RCC 7860 (cell line): ENCODE measurements around the gene MRFAP1.
"Not testable (repeated sequence)": the region's sequence is repeated elsewhere in the genome, so short reads cannot be mapped to it uniquely, and the experiment has no call there.

Experiments used
- DNase-seq: peaks from one replicate; pipeline ENCODE4 v3.0.0-alpha.2; 2015; ENCODE audit warnings: low spot score
- FAIRE-seq: peaks from 2 replicates; lab custom pipeline; 2012; peaks lifted over from hg19 to GRCh38; lab: Jason Lieb, UNC

The MRFAP1 gene

DNA sequence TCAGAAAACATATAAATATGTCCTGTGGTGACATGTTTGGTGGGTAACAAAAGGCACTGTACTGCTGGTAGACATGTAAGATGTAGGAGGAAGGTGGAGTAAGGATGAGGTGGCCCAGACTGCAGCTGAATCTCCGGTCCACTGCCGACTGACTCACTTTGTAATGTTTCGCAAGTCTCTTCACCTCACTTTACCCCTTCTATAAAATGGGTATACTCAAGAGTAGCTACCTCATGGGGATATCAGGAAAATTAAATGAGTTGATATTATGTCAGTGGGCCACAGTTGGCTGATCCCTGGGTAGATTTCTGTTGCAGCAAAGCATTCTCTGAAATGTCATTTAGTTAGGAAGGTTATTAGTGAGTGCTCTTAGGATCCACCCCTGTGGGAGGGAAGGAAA, 22.1 kb downstream of the MRFAP1 start:
- no peak for FAIRE-seq
- no peak for DNase-seq

DNA sequence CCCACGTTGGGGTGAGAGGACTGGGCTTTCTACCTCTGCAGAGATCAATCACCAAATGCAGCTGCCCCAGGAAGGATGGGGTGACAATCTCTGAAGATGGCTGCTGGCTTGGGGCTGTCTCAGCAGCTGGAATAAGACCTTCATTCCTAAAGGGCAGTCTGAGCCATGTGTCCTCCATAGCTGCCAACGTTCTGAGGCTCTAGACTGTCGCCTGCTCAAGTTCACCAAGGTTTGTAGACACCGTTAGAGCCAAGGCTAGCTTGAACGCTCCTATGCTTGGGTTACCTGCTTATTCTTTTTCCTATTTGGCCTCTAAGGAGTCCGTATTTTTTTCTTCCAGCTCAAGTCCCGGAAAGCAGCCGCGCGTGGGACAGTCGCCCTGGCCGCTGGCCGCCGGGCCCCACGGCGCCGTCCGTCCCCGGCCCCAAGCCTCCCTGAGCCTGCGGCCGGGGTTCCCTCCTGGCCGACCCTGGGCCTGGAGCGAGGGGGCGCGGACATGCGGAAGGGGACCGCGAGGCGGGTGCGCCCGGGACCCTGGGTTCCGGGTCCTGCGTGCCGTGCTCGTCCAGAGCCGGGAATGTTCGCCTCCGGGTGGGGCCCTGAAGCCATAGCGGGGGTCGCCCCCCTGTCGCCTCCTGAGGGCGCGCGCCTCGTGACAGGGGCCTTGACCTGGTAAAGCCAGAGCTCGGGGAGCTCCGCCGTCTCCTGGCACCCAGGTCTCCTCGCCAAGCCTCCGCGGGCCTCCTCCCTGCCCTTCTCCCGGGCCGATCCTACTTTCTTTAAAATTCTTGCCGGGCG, 23.3 kb downstream of the MRFAP1 start:
- FAIRE-seq (no peak), DNase-seq (no peak)

DNA sequence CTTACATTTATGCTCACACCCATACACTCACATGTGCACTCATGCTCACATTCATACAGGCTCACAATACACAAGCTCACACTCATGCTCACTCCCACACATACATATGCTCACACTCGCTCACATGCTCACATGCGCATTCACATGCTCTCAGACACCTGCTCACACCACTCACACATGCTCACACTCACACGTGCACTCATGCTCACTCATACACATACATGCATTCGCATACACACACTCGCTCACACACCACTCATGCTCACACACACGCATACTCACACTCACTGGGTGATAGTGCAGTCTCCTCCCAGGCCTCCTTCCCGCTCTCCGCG, 24.8 kb downstream of the MRFAP1 start:
- no peak for DNase-seq
- no peak for FAIRE-seq

DNA sequence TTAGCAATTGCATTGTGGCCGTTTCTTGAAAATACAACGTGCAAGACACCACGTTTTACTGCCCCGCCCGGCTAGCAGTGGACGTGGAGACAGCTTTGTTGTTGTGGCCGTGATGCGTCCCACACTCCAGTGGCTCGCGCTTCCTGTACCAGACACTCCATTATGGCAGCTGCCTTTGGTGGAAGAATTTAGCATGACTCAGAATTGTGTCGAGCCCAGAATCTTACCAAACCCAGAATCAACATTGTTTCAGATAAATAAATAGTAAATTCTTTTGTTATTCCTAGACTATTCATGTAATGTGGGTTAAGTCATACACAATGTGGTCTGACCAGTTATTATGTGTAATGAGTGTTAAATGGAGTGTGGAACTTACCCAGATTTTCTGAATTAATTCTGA, 27.9 kb downstream of the MRFAP1 start:
- DNase-seq (peak; percentile 95), FAIRE-seq (peak; percentile 94)

DNA sequence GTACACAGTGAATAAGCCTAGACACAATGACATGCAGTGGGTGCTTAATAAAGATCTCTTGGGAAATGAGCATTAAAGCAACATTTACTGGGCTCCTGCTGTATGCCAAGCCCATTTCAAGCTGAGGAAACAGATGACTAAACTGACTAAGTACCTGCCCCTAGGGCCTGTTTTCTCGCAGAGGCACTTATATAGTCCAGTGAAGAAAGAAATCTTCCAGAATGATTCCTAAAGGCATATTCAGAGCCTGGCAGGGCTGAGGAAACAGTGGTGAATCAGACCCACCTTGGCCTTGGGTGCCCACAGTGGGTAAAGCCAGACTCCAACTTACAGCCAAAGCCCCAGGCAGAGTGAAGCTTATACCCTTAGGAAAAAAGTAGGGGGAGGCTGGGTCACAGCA, 31.2 kb downstream of the MRFAP1 start:
- no peak for FAIRE-seq
- DNase-seq = no peak

DNA sequence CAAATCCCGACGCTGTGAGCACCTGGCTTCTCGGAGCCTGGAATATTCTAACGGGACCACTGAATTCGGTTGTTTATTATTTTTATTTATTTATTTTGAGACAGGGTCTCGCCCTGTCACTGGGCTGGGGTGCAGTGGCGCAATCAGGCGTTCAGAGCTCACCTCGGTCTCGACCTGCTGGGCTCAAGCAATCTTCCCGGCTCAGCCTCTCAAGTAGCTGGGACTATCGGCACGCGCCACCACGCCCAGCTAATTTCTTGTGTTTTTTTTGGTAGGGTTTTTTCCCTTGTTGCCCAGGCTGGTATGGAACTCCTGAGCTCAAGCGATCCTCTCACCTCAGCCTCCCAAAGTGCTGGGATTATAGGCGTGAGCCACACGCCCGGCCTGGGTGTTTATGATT, 31.6 kb downstream of the MRFAP1 start:
- no peak for FAIRE-seq
- no peak for DNase-seq

DNA sequence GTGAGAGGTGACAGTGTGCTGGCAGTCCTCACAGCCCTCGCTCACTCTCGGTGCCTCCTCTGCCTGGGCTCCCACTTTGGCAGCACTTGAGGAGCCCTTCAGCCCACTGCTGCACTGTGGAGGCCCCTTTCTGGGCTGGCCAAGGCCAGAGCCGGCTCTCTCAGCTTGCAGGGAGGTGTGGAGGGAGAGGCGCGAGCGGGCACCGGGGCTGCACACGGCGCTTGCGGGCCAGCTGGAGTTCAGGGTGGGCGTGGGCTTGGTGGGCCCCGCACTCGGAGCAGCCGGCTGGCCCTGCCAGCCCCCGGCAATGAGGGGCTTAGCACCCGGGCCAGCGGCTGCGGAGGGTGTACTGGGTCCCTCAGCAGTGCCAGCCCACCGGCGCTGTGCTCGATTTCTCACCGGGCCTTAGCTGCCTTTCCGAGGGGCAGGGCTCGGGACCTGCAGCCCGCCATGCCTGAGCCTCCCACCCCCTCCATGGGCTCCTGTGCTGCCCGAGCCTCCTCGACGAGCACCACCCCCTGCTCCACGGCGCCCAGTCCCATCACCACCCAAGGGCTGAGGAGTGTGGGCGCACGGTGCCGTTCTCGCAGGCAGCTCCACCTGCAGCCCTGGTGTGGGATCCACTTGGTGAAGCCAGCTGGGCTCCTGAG, 32.2 kb downstream of the MRFAP1 start:
- FAIRE-seq, DNase-seq: not testable (repeated sequence)

DNA sequence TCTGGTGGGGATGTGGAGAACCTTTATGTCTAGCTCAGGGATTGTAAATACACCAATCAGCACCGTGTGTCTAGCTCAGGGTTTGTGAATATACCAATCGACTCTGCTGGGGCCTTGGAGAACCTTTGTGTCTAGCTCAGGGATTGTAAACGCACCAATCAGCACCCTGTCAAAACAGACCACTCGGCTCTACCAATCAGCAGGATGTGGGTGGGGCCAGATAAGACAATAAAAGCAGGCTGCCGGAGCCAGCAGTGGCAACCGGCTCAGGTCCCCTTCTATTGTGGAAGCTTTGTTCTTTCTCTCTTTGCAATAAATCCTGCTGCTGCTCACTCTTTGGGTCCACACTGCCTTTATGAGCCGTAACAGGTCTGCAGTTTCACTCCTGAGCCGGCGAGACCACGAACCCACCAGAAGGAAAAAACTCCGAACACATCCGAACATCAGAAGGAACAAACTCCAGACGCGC, 32.7 kb downstream of the MRFAP1 start:
- peak; percentile 44 for DNase-seq
- not testable (repeated sequence) for FAIRE-seq

DNA sequence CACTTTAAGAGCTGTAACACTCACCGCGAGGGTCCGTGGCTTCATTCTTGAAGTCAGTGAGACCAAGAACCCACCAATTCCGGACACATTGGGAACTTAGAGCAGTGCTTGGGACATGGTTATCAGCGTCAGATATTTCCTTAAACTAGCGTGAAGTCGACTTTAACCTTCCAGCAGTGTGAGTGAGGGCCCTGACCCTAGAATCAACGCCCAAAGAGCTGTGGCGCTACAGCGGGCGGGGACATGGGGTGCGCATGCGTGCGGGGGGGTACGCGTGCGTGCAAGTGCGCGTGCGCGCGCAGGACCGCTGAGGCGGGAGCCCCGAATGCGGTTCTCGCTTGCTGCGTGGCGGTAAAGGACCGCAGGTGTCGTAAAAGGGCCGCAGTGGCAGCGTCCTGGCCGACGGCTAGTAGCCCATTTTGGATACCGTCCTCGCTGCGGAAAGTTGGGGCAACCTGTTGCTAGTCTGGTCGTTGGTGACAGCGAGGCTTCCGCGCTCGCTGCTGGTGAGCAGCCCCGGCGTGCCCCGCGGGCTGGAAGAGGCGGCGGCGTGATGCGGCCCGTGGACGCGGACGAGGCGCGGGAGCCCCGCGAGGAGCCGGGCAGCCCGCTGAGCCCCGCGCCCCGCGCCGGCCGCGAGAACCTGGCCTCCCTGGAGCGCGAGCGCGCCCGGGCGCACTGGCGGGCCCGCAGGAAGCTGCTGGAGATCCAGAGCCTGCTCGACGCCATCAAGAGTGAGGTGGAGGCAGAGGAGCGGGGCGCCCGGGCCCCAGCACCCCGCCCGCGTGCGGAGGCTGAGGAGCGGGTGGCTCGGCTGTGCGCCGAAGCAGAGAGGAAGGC, 33.4 kb downstream of the MRFAP1 start:
- DNase-seq = peak; percentile 86
- FAIRE-seq = no peak

DNA sequence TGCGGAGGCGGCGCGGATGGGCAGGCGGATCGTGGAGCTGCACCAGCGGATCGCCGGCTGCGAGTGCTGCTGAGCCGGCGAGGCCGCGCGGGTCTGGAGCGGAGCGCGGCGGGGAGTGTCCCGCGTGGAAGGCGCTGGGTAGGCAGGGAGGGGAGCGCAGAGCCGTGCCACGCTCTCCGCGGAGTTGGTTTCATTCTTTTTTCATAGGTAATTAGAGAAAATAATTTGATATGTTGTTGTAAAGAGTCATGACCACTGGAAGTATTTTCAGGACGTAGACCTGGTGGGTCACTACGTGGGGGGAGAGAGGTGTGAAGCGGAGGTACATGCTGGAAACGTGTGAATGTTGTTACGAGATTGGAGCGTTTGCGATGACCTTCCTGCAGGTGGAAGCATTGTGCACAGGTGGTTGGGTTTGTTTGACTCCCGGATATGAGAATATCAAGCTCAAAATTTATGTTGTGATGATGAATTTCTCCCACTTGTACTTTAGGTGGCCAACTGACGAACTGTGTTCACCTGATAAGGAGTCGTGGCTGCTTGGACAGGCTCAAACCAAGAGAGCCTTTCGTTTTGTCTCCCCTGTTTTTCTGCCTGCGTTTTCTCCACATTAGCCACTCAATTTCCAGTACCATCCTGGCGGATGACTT, 34.1 kb downstream of the MRFAP1 start:
- FAIRE-seq = peak; percentile 25
- peak; percentile 58 for DNase-seq

DNA sequence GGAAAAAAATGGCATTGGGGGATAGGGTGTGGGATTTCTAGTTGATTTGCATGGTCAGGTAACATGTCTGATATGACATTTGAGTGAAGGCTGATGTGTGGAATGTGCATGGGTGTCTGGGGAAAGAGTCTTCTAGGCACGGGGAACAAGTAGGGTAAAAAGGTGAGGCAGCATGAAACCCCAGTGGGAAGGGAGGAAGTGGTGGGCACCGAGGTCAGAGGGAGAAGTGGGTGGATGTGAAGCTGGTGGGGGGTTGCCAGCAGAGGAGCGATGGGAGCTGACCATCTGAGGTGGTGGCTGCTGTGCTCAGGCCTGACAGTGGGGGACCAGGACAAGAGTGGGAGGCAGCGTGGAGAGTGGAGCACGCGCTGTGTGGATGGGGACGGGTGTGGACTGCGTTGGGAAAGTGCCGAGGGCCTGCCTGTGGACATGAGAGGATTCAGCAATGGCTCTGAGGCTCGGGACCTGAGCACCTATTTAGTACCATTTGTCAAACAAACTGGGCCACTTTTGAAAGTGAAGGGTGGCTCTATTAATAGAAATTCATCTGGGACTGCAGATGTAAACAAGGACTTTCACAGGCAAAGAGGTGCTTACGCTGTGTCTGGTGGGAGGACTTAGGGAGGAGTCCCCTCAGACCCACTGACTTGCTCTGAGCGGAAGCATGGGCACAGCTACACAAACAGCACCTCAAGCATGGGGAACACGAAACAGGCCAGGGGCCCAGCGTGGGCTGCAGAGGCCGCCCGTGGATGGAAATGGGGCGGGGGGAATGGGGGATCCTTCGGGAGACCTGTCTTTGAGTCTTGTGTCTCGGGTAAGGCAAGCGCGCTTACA, 36.5 kb downstream of the MRFAP1 start:
- DNase-seq (no peak), FAIRE-seq (no peak)

DNA sequence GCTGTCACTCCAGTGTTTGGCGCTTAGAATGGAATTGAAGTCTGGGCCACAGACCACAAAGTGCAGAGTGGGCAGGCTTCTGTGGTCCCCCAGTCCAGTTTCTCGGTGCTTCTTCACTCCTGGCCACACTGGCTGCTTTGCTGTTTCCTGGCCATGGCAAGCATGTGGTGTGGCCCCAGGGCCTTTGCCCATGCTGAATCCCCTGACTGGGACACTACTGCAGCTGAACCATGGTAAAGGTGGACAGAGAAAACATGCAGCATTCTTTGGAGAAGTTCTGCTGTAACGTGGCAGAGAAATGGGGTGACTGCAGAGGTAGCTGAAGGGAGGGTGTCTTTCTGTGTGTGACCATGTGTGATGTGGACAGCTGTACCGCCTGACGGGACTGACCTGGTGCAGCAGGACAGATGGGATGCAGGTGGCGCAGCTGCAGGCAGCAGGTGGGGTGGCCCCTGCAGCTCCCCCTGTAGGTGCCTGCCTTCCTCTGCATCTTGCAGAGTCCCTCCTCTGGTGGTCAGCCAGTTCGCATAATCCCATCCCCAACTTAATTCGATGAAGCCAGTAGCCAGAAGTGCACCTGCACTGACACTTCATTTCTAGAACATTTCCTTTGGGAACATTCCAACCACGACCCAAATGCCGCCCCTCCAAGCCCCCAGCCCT, 40.0 kb downstream of the MRFAP1 start:
- no peak for DNase-seq
- FAIRE-seq = no peak

DNA sequence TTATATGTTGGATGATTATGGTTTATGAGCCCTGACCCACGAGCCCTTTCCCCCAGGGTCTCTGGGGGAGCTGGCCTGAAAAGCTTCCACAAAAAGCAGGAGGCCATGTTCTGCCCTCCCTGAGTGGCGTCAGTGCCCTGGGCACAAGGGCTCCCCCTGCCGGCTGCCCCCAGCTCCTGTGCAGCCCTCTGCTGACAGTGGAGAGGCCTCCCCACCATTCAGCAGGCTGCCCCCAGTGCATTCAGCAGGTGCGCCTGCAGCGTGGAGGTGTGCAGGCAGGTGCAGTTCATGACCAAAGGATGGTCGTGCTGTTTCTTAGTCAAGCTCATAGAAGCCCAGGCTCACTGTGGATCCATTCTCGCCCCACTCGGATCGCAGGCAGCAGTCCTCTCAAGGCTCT, 40.7 kb downstream of the MRFAP1 start:
- no peak for FAIRE-seq
- no peak for DNase-seq

DNA sequence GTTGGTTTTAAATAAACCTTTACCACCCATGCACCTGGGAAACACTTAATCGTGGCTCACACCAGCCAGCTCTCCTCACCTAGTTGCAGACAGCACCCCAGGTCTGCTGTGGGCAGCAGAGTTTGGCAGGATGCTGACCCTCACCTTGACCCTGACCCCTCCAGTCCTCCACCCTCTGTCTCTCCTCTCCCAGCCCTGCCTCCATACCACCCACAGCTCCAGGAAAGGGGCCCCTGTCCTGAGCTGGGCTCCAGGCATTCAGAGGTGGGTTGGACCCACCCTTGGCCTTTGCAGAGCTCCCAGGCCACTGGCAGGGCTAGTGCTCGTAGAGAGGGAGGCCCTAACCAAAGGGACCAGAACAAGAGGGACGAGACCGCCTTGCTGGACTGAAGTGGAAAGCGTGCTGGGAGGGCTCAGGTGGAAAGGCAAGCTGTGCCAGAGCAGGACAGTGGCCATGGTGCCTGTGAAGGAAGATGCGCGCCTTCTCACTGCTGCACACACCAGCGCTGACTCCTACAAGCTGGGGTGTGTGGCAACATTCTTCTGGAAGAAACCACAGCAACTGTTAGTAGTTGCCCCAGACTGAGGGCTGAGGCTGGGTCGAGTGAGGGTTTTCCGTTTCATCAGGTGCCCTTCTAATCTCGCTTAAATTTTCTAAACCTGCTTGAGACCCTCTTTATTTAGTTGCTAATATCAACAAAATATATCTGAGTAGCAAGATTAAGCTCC, 42.5 kb downstream of the MRFAP1 start:
- FAIRE-seq = no peak
- no peak for DNase-seq

DNA sequence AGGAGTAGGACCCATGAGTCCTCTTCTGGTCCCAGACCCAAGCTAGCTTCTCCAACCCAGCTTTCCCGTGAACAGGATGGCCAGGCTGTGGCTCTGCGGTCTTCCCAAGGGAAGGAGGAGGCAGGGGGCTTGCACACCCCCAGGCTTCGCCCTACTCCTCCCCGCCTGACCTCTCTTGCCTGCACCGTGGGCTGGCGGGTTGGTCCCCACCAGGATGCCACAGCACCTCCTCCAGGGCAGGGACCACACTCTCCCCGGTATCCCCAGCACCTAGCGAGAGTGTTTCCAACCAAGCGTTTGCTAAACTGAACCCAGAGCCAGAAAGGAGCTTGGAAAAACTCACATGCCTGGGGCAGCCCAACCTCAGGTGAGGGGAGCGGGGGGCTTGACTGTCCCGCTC, 44.2 kb downstream of the MRFAP1 start:
- FAIRE-seq (no peak), DNase-seq (no peak)

DNA sequence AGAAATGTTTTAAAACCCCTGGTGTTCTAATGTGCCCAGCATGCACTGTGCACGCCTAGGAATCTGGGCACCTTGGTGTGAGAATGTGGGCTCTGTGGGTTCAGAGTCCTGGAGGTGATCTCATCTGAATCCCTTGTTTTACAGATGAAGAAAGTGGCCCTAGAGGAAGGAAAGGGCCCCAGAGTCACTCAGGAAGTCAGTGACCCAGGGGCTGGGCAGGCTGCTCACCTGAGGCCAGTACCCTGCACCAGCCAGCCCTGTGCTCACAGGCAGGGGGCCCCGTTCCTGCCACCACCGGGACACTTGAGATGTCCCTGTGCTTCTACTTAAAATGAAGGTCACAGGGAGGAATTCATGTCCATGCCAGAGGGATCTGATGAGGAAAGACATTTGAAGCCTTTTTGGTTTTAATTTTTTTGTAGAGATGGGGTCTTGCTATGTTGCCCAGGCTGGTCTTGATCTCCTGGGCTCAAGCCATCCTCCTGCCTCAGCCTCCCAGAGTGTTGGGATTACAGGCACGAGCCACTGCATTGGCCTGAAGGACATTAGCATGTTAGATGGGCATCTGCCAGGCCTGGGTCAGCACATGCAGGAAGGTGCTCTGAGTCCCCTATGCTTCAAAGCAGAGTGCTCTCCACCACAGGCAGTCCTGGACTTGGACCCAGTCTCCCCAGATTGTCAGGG, 45.8 kb downstream of the MRFAP1 start:
- FAIRE-seq (no peak), DNase-seq (no peak)

DNA sequence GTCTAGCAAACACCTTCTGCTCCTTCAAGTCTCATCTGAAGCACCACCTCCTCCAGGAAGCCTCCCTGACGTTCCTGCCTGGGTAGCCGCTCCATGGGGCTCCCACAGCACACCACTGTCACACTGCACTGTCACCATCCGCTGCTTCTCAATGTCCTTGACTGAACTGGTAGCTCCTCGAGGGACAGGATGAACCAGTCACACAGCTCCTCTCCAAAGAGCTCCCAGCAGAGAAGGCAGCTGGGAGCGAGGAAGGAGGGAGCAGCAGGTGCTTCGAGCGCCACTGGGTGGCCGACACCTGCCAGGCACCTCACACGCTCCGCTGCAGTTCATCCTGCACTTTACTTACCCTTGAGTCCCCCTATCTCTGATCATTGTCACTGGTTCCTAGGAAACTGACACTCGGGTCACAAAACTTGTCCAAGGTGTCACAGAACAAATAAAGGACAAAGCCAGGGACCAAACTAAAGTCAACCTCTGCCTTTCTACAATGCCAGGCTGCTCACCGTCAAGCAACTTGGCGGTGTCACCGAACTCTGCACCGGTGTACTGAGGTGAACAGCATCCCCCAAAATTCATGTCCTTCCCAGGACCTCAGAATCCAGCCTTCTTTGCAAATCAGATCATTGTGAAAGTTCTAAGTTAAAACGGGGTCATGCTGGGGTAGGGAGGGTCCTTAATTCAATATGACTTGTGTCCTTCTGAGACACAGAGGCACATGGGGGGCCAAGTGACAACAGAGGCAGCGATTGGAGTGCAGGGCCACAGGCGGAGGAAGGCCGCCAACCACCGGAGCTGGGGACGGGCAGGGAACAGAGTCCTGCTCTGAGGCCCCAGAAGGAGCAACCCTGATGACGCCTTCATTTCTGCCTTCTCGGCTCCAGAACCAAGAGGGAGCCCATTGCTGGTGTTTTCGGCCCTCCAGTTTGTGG, 47.7 kb downstream of the MRFAP1 start:
- DNase-seq (no peak), FAIRE-seq (no peak)
